Mesendoderm (in vitro differentiated cells): Measurements from ENCODE around the gene ARHGEF10L.
"Not testable (repeated sequence)": the region's sequence is repeated elsewhere in the genome, so short reads cannot be mapped to it uniquely, and the experiment has no call there.

Source experiments
- DNase-seq: peaks from one replicate; pipeline ENCODE4 v3.0.0; 2013
- H2AK5ac ChIP-seq: 2 replicates; pipeline ENCODE4 v1.6.1; 2013; ENCODE audit warnings: low read length, inconsistent platforms
- H2BK120ac ChIP-seq: 2 replicates; pipeline ENCODE4 v1.6.1; 2013; ENCODE audit warnings: low read depth, mild to moderate bottlenecking, low read length, moderate library complexity, mixed read lengths
- H2BK15ac ChIP-seq: replicated peaks from 2 replicates; pipeline ENCODE4 v1.6.1; 2013; ENCODE audit warnings: low read depth, mild to moderate bottlenecking, moderate library complexity
- H2BK5ac ChIP-seq: 2 replicates; pipeline ENCODE4 v1.6.1; 2013; ENCODE audit warnings: low read length, inconsistent platforms
- H3K18ac ChIP-seq: 2 replicates; pipeline ENCODE4 v1.6.1; 2013; ENCODE audit warnings: mild to moderate bottlenecking, low read length, mixed read lengths
- H3K23ac ChIP-seq: one replicate; pipeline ENCODE4 v1.6.1; 2013; ENCODE audit warnings: low read length
- H3K27ac ChIP-seq: 2 replicates; pipeline ENCODE4 v1.5.1; 2013; ENCODE audit warnings: low read depth, mild to moderate bottlenecking, inconsistent platforms, low read length, moderate library complexity
- H3K27me3 ChIP-seq: 2 replicates; pipeline ENCODE4 v1.6.1; 2013; ENCODE audit warnings: low read length, control low read depth, mild to moderate bottlenecking, inconsistent platforms; ENCODE audit not compliant: insufficient read depth, poor library complexity
- H3K36me3 ChIP-seq: 2 replicates; pipeline ENCODE4 v1.6.1; 2013; ENCODE audit warnings: low read length, inconsistent platforms; ENCODE audit not compliant: control insufficient read depth, insufficient read depth
- H3K4ac ChIP-seq: one replicate; pipeline ENCODE4 v1.6.1; 2013; ENCODE audit warnings: low read depth, mild to moderate bottlenecking, low read length, moderate library complexity
- H3K4me1 ChIP-seq: 2 replicates; pipeline ENCODE4 v1.6.1; 2013; ENCODE audit warnings: low read depth, low read length, inconsistent platforms; ENCODE audit not compliant: control insufficient read depth
- H3K4me2 ChIP-seq: 2 replicates; pipeline ENCODE4 v1.6.1; 2013; ENCODE audit warnings: low read length
- H3K4me3 ChIP-seq: 2 replicates; pipeline ENCODE4 v1.5.1; 2013; ENCODE audit warnings: mild to moderate bottlenecking, low read length
- H3K56ac ChIP-seq: one replicate; pipeline ENCODE4 v1.6.1; 2013; ENCODE audit warnings: low read length
- H3K79me1 ChIP-seq: 2 replicates; pipeline ENCODE4 v1.6.1; 2013; ENCODE audit warnings: low read length, inconsistent platforms
- H3K79me2 ChIP-seq: 2 replicates; pipeline ENCODE4 v1.6.1; 2013; ENCODE audit warnings: mild to moderate bottlenecking, low read length; ENCODE audit not compliant: control insufficient read depth, insufficient read depth
- H3K9ac ChIP-seq: 2 replicates; pipeline ENCODE4 v1.6.1; 2013; ENCODE audit warnings: low read length, inconsistent platforms
- H4K5ac ChIP-seq: one replicate; pipeline ENCODE4 v1.6.1; 2013; ENCODE audit warnings: low read length
- H4K8ac ChIP-seq: one replicate; pipeline ENCODE4 v1.6.1; 2013; ENCODE audit warnings: low read depth, mild to moderate bottlenecking, control low read depth, low read length, moderate library complexity
- WGBS: extraction: QIAGEN DNeasy Blood & Tissue Kit; methylation state at CpG from one replicate; pipeline ENCODE4 v1.1.7; 2013; ENCODE audit warnings: low lambda C conversion rate, missing lambda C conversion rate; ENCODE audit not compliant: insufficient coverage; ENCODE audit errors: extremely low coverage; 5-methylcytosine and 5-hydroxymethylcytosine counted together

ARHGEF10L gene

GRCh38 chr1:17498214-17498613, 41.3 kb upstream of the ARHGEF10L start:
- H3K4me2 ChIP-seq, result no peak overlapping the region
- H3K23ac ChIP-seq, result no peak overlapping the region
- no peak overlapping the region for H4K5ac ChIP-seq
- H3K4me3 ChIP-seq, result no peak overlapping the region
- H2BK5ac ChIP-seq, result no peak overlapping the region
- H3K4ac ChIP-seq, result no peak overlapping the region
- H3K27ac ChIP-seq, result no peak overlapping the region
- no peak overlapping the region for H3K56ac ChIP-seq
- no peak overlapping the region for H2BK120ac ChIP-seq
- H4K8ac ChIP-seq, result no peak overlapping the region
- H3K79me2 ChIP-seq, result no peaks in the 10 kb centered on the region
- H3K27me3 ChIP-seq, result no peaks in the 10 kb centered on the region
- H3K36me3 ChIP-seq, result no peaks in the 10 kb centered on the region
- no peak overlapping the region for H3K18ac ChIP-seq
- WGBS, result no CpG with 5 or more reads among the region's 4 CpGs
- no peak overlapping the region for H2BK15ac ChIP-seq
- H3K4me1 ChIP-seq, result no peaks in the 10 kb centered on the region
- DNase-seq, result no peak
- no peak overlapping the region for H3K9ac ChIP-seq
- no peaks in the 10 kb centered on the region for H3K79me1 ChIP-seq
- H2AK5ac ChIP-seq, result no peak overlapping the region

GRCh38 chr1:17502326-17502778, 37.1 kb upstream of the ARHGEF10L start:
- no peak overlapping the region for H3K56ac ChIP-seq
- H4K8ac ChIP-seq, result no peak overlapping the region
- no peak overlapping the region for H3K4me2 ChIP-seq
- H3K36me3 ChIP-seq, result no peaks in the 10 kb centered on the region
- no peak overlapping the region for H3K18ac ChIP-seq
- no peaks in the 10 kb centered on the region for H3K79me1 ChIP-seq
- H2BK120ac ChIP-seq, result no peak overlapping the region
- no peak overlapping the region for H2BK15ac ChIP-seq
- H3K23ac ChIP-seq, result no peak overlapping the region
- no CpG with 5 or more reads among the region's 12 CpGs for WGBS
- H3K4me3 ChIP-seq, result no peak overlapping the region
- no peak overlapping the region for H3K9ac ChIP-seq
- H2AK5ac ChIP-seq, result no peak overlapping the region
- no peak overlapping the region for H2BK5ac ChIP-seq
- H4K5ac ChIP-seq, result no peak overlapping the region
- H3K4ac ChIP-seq, result no peak overlapping the region
- H3K27me3 ChIP-seq, result no peaks in the 10 kb centered on the region
- H3K79me2 ChIP-seq, result no peaks in the 10 kb centered on the region
- peak; percentile 87 for DNase-seq
- no peaks in the 10 kb centered on the region for H3K4me1 ChIP-seq
- no peak overlapping the region for H3K27ac ChIP-seq

GRCh38 chr1:17503146-17503545, 36.4 kb upstream of the ARHGEF10L start:
- H3K4me3 ChIP-seq, result no peak overlapping the region
- no peak for DNase-seq
- no peak overlapping the region for H4K5ac ChIP-seq
- H2AK5ac ChIP-seq, result no peak overlapping the region
- H3K56ac ChIP-seq, result no peak overlapping the region
- H3K4me2 ChIP-seq, result no peak overlapping the region
- no peak overlapping the region for H3K9ac ChIP-seq
- H2BK5ac ChIP-seq, result no peak overlapping the region
- H2BK15ac ChIP-seq, result no peak overlapping the region
- no peak overlapping the region for H4K8ac ChIP-seq
- no peak overlapping the region for H3K23ac ChIP-seq
- H2BK120ac ChIP-seq, result no peak overlapping the region
- no CpG with 5 or more reads among the region's 3 CpGs for WGBS
- H3K79me1 ChIP-seq, result no peaks in the 10 kb centered on the region
- H3K27me3 ChIP-seq, result no peaks in the 10 kb centered on the region
- H3K4me1 ChIP-seq, result no peaks in the 10 kb centered on the region
- H3K18ac ChIP-seq, result no peak overlapping the region
- H3K36me3 ChIP-seq, result no peaks in the 10 kb centered on the region
- H3K4ac ChIP-seq, result no peak overlapping the region
- H3K79me2 ChIP-seq, result no peaks in the 10 kb centered on the region
- H3K27ac ChIP-seq, result no peak overlapping the region

- H3K27me3 ChIP-seq, H2BK120ac ChIP-seq, H3K23ac ChIP-seq, H2BK5ac ChIP-seq, H3K4ac ChIP-seq, H3K4me1 ChIP-seq, H4K8ac ChIP-seq, H3K4me2 ChIP-seq, H2AK5ac ChIP-seq, H3K56ac ChIP-seq, H2BK15ac ChIP-seq, H3K79me1 ChIP-seq, DNase-seq, H3K27ac ChIP-seq, H4K5ac ChIP-seq, H3K36me3 ChIP-seq, H3K79me2 ChIP-seq, H3K4me3 ChIP-seq, H3K9ac ChIP-seq, H3K18ac ChIP-seq: not testable (repeated sequence)
- no CpG with 5 or more reads among the region's 4 CpGs for WGBS
These were observed 32.3 kb upstream of the ARHGEF10L start for GRCh38 chr1:17507200-17507599.

DNA sequence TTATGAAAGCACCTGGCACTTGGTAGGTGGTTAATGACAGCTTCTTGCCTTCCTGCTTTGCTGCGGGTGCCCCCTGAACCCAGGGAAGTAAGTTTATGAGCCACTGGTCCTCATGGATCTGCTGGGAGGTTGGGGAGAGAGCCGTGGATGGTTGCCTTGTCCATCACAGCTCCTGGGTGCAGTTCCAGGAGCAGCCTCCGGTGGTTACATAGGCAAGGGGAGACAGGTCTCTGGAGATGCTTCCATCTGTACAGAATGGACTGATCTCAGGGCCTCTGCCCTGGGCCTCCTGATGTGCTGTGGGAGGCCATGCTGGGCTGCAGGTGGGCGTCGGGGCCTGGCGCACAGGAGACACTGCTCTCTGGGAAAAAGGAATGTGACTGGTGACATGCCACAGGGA, 31.6 kb upstream of the ARHGEF10L start:
- DNase-seq, result peak; percentile 47
- no peak overlapping the region for H3K56ac ChIP-seq
- WGBS, result no CpG with 5 or more reads among the region's 6 CpGs
- H3K79me1 ChIP-seq, result no peaks in the 10 kb centered on the region
- no peak overlapping the region for H2AK5ac ChIP-seq
- H2BK120ac ChIP-seq, result no peak overlapping the region
- no peak overlapping the region for H3K9ac ChIP-seq
- H3K27ac ChIP-seq, result no peak overlapping the region
- H3K36me3 ChIP-seq, result no peaks in the 10 kb centered on the region
- no peak overlapping the region for H4K8ac ChIP-seq
- no peaks in the 10 kb centered on the region for H3K4me1 ChIP-seq
- H2BK15ac ChIP-seq, result no peak overlapping the region
- no peak overlapping the region for H3K23ac ChIP-seq
- H3K4me3 ChIP-seq, result no peak overlapping the region
- no peak overlapping the region for H2BK5ac ChIP-seq
- H3K18ac ChIP-seq, result no peak overlapping the region
- H4K5ac ChIP-seq, result no peak overlapping the region
- H3K4me2 ChIP-seq, result no peak overlapping the region
- no peaks in the 10 kb centered on the region for H3K79me2 ChIP-seq
- H3K27me3 ChIP-seq, result no peaks in the 10 kb centered on the region
- H3K4ac ChIP-seq, result no peak overlapping the region

DNA sequence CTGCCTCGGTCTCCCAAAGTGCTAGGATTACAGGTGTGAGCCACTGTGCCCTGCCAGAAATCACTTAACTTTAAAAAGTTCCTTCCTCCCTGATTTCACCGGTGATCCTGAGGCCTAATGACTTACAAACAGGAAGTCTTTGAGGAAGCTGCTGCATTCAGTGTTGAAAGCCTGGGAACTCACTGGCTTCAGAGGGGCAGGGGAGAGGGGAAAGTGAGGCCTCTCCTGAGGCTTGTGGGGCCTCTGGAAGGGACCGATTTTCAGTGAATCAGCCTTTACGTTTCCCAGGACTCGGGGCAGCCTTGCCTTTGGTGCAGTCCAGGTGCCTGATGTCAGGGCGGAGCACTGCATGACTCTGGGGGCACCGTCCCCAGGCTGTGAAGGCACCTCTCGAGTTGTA, 30.1 kb upstream of the ARHGEF10L start:
- Histone ChIP-seq H2BK15ac (no peak overlapping the region), H2BK5ac (no peak overlapping the region), H3K27me3 (no peaks in the 10 kb centered on the region), H4K8ac (no peak overlapping the region), H3K27ac (no peak overlapping the region), H3K4ac (no peak overlapping the region), H3K18ac (no peak overlapping the region), H2BK120ac (no peak overlapping the region), H3K4me2 (no peak overlapping the region), H4K5ac (no peak overlapping the region), H3K36me3 (no peaks in the 10 kb centered on the region), H3K23ac (no peak overlapping the region), H3K4me3 (no peak overlapping the region), H3K4me1 (no peaks in the 10 kb centered on the region), H3K9ac (no peak overlapping the region), H3K79me1 (no peaks in the 10 kb centered on the region), H3K56ac (peak overlapping the region; percentile 67), H2AK5ac (no peak overlapping the region), H3K79me2 (no peaks in the 10 kb centered on the region)
- WGBS, result no CpG with 5 or more reads among the region's 8 CpGs
- no peak for DNase-seq
